NT2/D1 (cell line): ENCODE results near the gene FAM110A.

Source experiments
- DNase-seq: peaks from one replicate; pipeline ENCODE4 v3.0.0-alpha.2; 2011; ENCODE audit warnings: low read depth, low spot score
- H3K27me3 ChIP-seq: 2 replicates; pipeline ENCODE4 v1.6.0; 2011; ENCODE audit warnings: mild to moderate bottlenecking; ENCODE audit not compliant: insufficient read length, insufficient read depth
- H3K36me3 ChIP-seq: 2 replicates; pipeline ENCODE4 v1.6.1; 2011; ENCODE audit warnings: mild to moderate bottlenecking, low read length, mixed read lengths; ENCODE audit not compliant: insufficient read depth, insufficient read length
- H3K4me1 ChIP-seq: 2 replicates; pipeline ENCODE4 v1.5.1; 2011; ENCODE audit not compliant: insufficient read depth, insufficient read length
- H3K4me3 ChIP-seq: 2 replicates; pipeline ENCODE4 v1.5.1; 2011; ENCODE audit warnings: low read depth; ENCODE audit not compliant: insufficient read length
- H3K9ac ChIP-seq: 2 replicates; pipeline ENCODE4 v1.6.0; 2011; ENCODE audit warnings: low read depth; ENCODE audit not compliant: insufficient read length
- H3K9me3 ChIP-seq: 2 replicates; pipeline ENCODE4 v1.5.1; 2011; ENCODE audit warnings: mild to moderate bottlenecking, low read length; ENCODE audit not compliant: insufficient read depth
- SUZ12 ChIP-seq: IDR thresholded peaks from 2 replicates; pipeline ENCODE4 v1.6.1; 2011; ENCODE audit not compliant: insufficient read length, insufficient read depth; ENCODE audit errors: extremely low read depth
- YY1 ChIP-seq: IDR thresholded peaks from 2 replicates; pipeline ENCODE4 v1.6.1; 2011; ENCODE audit not compliant: insufficient read length, insufficient read depth
- ZNF274 ChIP-seq: IDR thresholded peaks from 2 replicates; pipeline ENCODE4 v1.6.1; 2011; ENCODE audit warnings: mild to moderate bottlenecking, low read depth, low read length

Gene FAM110A

DNA sequence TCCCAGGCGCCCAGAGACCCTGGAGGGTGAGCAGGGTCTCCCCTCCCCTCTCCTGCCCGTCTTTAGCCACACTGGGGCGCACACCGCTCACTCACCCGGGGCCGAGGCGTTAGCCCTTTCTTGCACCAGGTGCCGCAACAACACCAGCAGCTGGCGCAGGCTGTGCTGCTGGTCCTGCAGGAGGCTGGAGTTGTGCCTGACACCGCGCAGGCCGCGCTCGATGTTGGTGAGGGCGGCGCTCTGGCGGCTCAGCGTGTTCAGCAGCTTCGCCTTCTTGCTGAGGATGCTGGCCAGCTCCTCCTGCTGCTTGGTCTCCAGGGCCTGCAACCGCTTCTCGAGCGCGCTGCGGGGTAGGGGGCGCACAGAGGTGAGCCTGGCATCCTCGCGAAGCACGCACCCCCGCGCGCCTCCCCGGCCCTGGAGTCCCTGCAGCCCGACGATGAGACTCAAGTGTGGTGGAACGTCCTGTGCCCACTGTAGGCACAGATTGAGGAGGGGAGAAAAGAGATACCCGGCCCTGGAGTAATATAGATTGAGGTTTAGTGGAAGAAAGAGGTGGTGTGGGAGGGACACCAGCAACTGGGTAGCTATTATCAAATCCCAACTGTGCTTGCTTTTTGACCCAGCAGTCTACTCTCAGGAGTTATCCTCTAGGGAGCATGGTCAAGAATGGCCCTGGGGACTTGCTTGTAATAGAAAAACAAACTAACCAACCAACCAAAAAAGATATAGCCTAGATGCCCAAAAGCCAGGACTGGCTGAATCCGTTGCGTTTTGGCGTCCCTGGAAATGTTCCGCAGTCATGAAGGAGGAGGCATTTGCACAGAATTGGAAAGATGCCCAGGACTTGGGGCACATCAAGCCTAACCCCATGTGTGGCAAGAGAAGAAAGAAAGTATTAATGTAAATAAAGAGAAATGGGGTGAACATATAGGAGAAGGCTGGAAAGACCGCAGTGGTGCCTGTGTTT, 51.8 kb downstream of the FAM110A start:
- H3K27me3 ChIP-seq, result peaks cover 23% of the 10 kb centered on the region
- peak; percentile 82 for DNase-seq
- no peak overlapping the region for H3K4me3 ChIP-seq
- H3K4me1 ChIP-seq, result no peaks in the 10 kb centered on the region
- no peak overlapping the region for H3K9ac ChIP-seq
- no peaks in the 10 kb centered on the region for H3K36me3 ChIP-seq
- TF ChIP-seq ZNF274 (no peak), YY1 (no peak), SUZ12 (no peak)
- no peaks in the 10 kb centered on the region for H3K9me3 ChIP-seq

DNA sequence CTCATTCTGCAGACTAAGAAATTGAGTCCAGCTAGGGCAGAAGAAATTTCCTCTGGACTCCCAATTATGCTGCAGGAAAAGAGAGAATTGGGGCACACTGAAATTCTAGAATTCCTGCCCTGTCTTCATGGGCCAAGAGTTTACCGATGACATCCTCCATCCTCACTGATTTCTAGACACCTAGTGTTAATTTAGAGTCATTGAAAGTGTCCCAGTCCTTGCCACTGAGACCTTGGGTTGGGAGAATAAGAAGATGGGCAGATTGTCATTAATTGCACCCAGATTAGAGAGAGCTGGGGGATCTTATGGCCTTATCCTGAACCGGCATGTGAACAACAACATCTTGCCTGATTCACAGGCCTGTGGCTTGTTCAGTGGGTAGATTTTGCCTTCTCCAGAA, 53.6 kb downstream of the FAM110A start:
- no peak overlapping the region for H3K9ac ChIP-seq
- H3K4me1 ChIP-seq, result no peaks in the 10 kb centered on the region
- TF ChIP-seq ZNF274 (no peak), SUZ12 (no peak), YY1 (no peak)
- no peak for DNase-seq
- H3K36me3 ChIP-seq, result no peaks in the 10 kb centered on the region
- H3K9me3 ChIP-seq, result no peaks in the 10 kb centered on the region
- H3K27me3 ChIP-seq, result peaks cover 23% of the 10 kb centered on the region
- no peak overlapping the region for H3K4me3 ChIP-seq

DNA sequence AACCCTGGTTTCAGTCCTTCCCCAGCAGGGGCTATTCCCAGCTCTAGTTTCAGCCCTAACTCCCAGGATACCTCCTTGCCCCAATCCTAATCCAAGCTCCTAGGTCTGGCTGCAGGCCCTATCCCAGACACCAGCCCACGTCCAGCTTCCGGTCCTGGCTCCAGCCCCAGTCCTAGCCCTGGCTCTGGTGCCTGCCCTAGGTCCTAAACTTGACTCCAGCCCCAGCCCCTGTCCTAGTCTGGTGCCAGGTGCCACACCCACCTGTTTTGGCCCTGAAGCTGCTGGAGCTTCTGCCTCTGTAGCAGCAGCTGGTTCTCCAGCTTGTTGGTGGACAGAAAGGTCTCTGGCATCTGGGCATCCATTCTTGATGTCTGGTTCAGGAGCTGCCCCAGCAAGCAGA, 54.5 kb downstream of the FAM110A start:
- no peaks in the 10 kb centered on the region for H3K9me3 ChIP-seq
- H3K36me3 ChIP-seq, result no peaks in the 10 kb centered on the region
- no peak overlapping the region for H3K9ac ChIP-seq
- DNase-seq, result no peak
- no peaks in the 10 kb centered on the region for H3K4me1 ChIP-seq
- no peak overlapping the region for H3K4me3 ChIP-seq
- TF ChIP-seq ZNF274 (no peak), YY1 (no peak), SUZ12 (no peak)
- H3K27me3 ChIP-seq, result peaks cover 22% of the 10 kb centered on the region

DNA sequence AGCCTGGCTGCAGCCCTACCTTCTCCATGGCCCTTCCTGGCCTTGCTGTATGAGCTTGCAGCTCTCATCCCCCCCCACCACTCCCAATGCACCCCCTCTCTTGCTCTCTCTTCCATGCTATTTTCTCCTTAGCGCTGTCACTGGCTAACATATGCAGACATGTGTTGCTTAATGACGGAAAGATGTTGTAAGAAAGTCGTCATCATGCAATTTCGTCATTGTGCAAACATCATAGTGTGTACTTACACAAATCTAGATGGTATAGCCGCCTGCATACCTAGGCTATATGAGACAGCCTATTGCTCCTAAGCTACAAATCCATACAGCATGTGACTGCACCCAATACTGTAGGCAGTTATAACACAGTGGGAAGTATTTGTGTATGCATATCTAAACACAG, 55.6 kb downstream of the FAM110A start:
- H3K36me3 ChIP-seq, result no peaks in the 10 kb centered on the region
- TF ChIP-seq ZNF274, result no peak
- no peak overlapping the region for H3K4me3 ChIP-seq
- no peak for DNase-seq
- H3K27me3 ChIP-seq, result peaks cover 18% of the 10 kb centered on the region
- no peak overlapping the region for H3K9ac ChIP-seq
- H3K9me3 ChIP-seq, result no peaks in the 10 kb centered on the region
- H3K4me1 ChIP-seq, result no peaks in the 10 kb centered on the region

DNA sequence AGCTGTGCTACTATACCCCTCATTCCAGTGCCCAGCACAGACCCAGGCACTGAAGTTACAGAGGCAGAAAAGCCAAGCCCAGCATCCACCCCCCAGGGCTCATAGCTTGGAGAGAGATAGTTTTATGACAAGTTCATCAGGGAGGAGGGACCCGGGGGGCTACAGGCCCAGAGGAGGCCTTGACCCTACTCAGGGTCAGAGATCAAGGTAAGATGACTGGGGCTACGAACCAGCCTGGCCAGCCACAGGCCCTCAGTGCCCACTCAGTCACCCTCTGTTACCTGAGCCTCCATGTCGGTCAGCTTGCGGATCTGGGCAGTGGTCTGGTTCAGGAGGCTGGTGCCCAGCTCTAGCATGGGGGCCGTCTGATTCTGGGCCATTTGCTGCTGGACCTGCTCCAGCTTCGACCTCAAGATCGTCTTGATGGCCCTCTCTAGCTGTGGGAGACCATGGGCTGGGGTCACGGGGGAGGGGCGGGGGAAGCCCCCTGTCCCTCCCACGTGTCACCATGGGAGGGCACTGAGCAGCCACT, 56.5 kb downstream of the FAM110A start:
- Histone ChIP-seq H3K9me3 (no peaks in the 10 kb centered on the region), H3K9ac (no peak overlapping the region), H3K27me3 (peaks cover 18% of the 10 kb centered on the region), H3K4me1 (no peaks in the 10 kb centered on the region), H3K36me3 (no peaks in the 10 kb centered on the region), H3K4me3 (no peak overlapping the region)
- DNase-seq, result no peak
- TF ChIP-seq ZNF274 (no peak), YY1 (no peak), SUZ12 (no peak)

DNA sequence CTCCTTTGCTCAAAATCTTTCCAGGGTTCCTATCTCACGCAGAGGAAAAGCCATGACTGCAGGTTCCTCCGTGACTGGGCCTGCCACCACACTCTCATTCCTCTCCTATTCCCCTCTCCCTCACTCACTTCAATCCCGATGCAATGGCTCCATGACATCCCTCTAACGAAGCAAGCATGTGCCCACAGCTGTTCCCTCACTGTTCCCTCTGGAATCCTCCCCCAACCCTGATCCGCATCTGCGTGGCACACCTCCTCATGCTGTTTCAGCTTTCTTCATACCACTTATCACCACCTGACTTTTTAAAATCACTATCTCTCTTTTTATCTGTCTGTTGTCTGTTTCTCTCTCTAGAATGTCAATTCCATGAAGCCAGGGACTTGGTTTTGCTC, 57.1 kb downstream of the FAM110A start:
- Histone ChIP-seq H3K9ac (no peak overlapping the region), H3K4me3 (no peak overlapping the region), H3K27me3 (peaks cover 14% of the 10 kb centered on the region), H3K4me1 (no peaks in the 10 kb centered on the region), H3K36me3 (no peaks in the 10 kb centered on the region), H3K9me3 (no peaks in the 10 kb centered on the region)
- TF ChIP-seq ZNF274 (no peak), SUZ12 (no peak), YY1 (no peak)
- DNase-seq, result no peak

DNA sequence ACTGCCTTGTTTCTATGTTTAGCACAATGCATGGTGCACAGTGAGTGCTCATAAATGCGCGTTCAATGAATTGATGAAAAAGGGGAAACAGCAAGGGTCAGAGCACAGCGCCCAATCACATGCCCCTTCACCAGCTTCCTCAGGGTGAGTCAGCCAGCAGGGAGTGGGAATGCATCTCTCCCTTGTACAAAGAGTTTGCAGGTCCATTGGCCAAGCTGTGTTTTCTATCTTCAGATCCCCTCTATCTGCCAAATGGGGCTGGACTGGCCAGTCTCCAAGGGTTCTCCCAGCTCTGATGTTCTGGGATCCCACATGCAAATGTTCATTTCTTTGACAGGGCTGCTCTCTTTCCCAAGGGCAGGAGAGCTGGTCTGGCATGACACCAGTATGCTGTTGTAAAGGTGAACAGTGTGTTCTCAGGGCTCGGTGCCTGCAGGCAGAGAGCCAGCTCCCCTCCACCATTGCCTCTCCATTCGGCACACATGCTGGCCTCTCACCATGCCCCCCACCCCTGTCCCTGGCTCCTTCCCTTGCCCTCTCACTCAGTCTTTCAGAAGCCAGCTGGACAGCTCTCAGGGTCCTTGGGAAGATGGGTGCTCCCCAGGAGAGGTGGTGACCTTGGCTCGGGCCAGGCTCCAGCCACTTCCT, 57.7 kb downstream of the FAM110A start:
- TF ChIP-seq YY1 (no peak), ZNF274 (no peak), SUZ12 (no peak)
- Histone ChIP-seq H3K9me3 (no peaks in the 10 kb centered on the region; the same call in 1 of the 2 replicates), H3K27me3 (peaks cover 9% of the 10 kb centered on the region), H3K36me3 (no peaks in the 10 kb centered on the region), H3K4me1 (no peaks in the 10 kb centered on the region), H3K9ac (no peak overlapping the region), H3K4me3 (no peak overlapping the region)
- no peak for DNase-seq
